Right forelimb (tissue), 1 donor: Measurements from ENCODE around the gene PARD3B.
"Not testable (repeated sequence)": the region's sequence is repeated elsewhere in the genome, so short reads cannot be mapped to it uniquely, and the experiment has no call there.

ENCODE experiments used
- DNase-seq: peaks from one replicate; pipeline ENCODE4 v3.0.0-alpha.2; 2018

PARD3B gene

GRCh38 chr2:204542982-204543608, 2.2 kb upstream of the PARD3B start:
- no peak for DNase-seq

DNA sequence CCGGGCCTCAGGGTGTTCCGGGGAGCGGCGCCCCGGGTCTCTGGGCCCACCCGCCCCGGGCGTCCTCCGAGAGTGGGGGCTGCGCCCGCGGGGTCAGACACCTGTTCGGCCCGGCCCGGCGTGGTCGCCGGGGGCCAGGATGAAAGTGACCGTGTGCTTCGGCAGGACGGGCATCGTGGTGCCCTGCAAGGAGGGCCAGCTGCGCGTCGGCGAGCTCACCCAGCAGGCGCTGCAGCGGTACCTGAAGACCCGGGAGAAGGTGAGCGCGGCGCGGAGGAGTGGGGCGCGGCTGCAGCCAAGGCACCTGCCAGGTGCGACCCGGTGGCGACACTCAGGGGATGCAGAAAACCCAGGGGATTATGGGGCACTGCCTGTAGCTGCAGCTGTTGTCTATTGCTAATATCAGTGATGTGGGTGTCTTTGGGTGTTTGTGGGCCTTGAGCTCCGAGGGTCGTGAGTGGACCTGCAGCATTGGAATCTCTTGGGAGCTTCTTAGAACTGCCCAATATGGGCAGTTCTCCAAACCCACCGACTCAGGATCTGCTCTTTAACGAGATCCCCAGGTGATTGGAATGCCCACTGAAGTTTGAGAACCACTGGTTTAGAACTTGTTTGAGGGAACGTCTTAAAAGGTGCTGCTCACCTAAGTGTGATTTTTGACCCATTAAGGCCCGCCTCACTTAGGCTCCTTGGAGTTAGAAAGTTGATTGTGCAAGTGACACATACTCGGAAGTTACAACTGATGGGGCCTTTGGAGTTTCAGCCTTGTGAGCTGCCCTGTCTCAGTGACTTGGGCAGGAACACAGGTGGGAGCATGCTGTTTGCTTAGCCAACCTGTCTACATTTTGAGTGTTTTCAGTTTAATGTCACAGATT, 823 bp downstream of the PARD3B start:
- peak; percentile 48 for DNase-seq

GRCh38 chr2:204550751-204551511, 5.7 kb downstream of the PARD3B start:
- no peak for DNase-seq

- no peak for DNase-seq
Observed at GRCh38 chr2:204551512-204551863, 6.2 kb downstream of the PARD3B start.

DNA sequence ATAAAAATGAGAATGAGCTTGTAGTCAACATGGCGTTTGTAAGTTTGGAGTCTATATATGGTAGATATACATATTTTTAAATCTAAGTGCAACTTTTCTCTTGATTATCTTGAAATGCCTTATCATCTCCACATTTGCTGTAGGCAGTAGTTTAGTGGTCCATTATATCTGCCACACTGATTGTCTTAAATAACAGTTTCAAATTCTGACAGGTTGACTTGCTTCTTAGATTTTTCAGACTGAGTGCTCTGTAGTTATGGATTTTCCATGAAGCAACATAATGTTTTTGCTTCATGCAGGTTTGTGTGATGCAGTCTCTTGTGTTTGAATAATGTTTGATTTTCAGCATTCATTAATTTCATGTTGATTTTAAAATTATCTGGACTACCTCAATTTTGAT, 12.3 kb downstream of the PARD3B start:
- no peak for DNase-seq

GRCh38 chr2:204559358-204559757, 14.1 kb downstream of the PARD3B start:
- DNase-seq, result not testable (repeated sequence)

DNA sequence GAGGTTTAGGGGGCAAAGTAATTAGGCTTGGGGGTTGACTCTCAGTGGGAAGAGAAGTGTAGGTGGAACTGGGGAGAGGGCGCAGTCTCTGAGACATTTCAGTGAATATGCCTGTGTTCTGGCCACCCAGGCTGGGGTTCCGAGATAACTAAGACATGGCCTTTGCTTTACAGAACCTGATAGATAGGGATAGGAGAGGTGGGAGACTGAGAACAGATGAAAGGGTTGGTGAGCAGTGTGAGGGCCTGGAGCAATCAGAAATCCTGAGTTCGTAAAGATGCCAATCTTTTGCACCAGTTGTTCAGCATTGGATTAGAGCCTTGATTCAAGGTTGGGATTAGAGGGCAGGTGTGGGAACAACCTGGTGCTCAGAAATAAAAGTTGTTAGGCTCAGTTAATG, 15.6 kb downstream of the PARD3B start:
- no peak for DNase-seq

GRCh38 chr2:204561771-204562170, 16.5 kb downstream of the PARD3B start:
- no peak for DNase-seq

- DNase-seq, result no peak
Observed at GRCh38 chr2:204566439-204566838, 21.2 kb downstream of the PARD3B start.

DNA sequence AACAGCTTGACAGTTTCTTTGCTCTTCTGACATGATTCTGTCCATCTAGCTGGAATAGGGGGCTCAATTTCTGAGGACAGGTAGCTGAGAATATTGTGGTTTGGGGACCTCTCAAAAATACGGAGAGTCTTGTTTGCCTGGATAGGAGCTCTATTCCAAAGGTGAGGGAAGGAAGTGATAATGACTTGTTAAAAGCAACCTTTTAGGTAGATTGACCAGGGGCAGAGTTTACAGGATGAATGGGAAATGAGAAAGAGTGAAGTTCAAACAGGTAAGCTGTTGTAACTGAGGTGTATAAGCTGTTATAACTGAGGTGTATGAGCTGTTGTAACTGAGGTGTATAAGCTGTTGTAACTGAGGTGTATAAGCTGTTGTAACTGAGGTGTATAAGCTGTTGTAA, 25.1 kb downstream of the PARD3B start:
- no peak for DNase-seq

- DNase-seq, result no peak
Observed at GRCh38 chr2:204571041-204571440, 25.8 kb downstream of the PARD3B start.

GRCh38 chr2:204571911-204572310, 26.6 kb downstream of the PARD3B start:
- no peak for DNase-seq

DNA sequence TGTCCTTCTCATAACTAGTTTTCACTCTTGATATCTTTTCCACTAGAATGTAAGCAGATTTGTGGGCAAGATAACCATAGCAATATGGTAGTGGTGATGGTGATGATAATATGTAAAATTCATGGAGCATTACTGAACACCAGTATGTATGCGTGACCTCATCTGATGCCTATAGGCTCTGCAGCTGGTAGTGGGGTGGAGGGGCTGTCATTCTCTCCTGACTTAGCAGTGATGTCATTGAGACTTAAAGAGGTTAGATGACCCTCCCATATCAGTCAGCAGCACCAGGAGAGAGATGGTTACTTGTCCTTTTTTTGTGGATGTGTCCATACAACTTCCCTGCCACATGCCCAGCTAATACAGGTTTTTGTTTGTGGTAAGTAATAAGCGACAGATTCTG, 27.9 kb downstream of the PARD3B start:
- DNase-seq, result no peak

GRCh38 chr2:204574486-204574885, 29.2 kb downstream of the PARD3B start:
- no peak for DNase-seq

- no peak for DNase-seq
Observed at GRCh38 chr2:204575463-204575862, 30.2 kb downstream of the PARD3B start.

GRCh38 chr2:204576362-204576979, 31.2 kb downstream of the PARD3B start:
- DNase-seq, result no peak

DNA sequence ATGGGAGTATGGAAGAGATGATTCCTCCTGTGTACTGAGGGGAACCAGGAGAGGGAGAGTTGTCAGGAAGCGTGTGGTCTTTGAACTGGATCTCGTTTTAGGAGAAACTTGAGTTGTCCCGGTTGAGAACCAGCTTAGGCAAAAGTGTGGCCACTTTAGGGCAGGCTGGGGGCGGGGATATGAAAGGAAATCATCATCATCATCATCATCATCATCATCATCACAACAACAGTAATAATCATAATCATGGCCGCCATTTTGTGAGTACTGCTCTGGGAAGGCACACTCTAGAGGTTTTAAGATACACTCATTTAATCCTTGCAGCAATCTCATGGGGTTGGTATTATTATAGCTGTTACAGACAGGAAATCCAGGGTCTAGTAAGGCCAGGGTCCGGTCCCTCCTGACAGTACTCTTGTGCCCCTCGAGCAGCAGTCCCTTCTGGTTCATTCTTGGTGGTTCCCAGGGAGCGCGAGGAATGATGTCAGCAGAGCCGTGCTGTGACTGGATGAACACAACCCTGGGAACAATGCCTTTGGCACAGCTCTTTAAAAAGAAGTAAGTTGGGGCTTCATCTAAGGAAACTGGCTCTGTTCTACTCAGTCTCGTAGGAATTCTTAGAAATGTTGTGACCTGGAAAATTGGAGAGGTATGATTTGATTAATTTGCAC, 33.8 kb downstream of the PARD3B start:
- no peak for DNase-seq

DNA sequence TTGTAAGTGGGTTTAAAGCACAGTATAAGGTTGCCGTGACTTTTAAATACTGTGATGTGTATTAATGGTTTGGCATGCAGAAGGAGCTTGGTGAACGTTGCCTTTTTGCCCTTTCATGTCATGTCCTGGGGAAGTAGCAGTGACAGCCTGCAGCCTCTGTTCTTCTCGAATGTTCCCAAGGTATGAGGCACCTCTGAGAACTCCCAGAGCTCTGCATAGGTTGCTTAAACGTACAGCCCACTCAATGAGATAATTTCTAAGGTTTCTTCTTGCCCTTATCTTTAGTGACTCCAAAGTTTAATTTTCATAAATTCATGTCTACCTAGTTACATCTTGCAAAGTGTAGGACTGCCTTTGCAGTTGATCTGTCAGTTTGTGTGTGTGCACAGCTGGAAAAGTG, 36.7 kb downstream of the PARD3B start:
- no peak for DNase-seq

GRCh38 chr2:204583773-204584172, 38.5 kb downstream of the PARD3B start:
- DNase-seq, result no peak

GRCh38 chr2:204585930-204586329, 40.7 kb downstream of the PARD3B start:
- no peak for DNase-seq

DNA sequence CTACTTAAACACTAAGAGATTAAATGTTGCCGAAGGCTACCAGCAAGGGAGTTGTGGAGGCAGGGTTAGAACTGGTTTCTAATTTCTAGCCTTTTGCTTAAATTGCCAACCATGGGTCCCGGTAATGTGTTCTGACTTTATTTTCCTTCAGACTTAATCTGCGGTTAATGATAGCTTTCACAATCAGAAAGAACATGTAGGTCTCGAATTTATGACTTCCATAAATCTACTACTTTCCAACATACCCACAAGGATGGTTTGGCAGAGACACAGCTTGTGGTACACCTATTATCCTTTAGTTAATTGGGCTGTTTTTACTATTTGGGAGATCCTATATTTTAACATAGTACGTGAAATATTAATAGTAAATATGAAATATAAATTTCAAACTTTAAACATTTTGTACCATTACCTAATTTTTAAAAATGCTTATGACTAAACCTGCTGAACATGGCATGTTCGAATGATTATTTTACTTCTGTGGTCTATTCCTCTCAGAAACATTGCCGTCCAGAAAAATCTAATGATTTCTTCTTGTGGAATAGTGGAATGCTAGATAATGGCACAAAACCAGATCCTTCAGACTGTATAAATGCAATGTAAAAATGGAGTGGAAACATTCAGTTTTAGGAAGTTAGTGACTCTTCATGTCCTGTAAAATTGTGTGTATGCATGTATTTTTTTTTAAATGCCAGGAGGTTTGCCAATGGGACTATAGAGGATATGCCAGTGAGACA, 41.3 kb downstream of the PARD3B start:
- DNase-seq, result no peak

GRCh38 chr2:204590063-204590462, 44.8 kb downstream of the PARD3B start:
- no peak for DNase-seq
